HepG2 (cell line): ENCODE measurements around the gene TNS4. TPM values are rescaled to one million over a fixed set of nuclear protein-coding genes. Genes with fewer than 3 reads are reported as not detected.

Experiments used
- ARNT2 ChIP-seq: sonication (generic); formaldehyde crosslinking; IDR thresholded peaks from 2 replicates; pipeline ENCODE4 v1.8.0; 2022; ENCODE audit warnings: mild to moderate bottlenecking, low read depth, missing genetic modification reagents, moderate library complexity
- HDAC2 ChIP-seq: sonication (generic); formaldehyde crosslinking; IDR thresholded peaks from 2 replicates; pipeline ENCODE4 v1.4.0; 2020; ENCODE audit warnings: missing genetic modification reagents
- HNF4A ChIP-seq: sonication (generic); formaldehyde crosslinking; IDR thresholded peaks from 2 replicates; pipeline ENCODE4 v1.4.0; 2020; ENCODE audit warnings: missing genetic modification reagents
- IRF2 ChIP-seq: IDR thresholded peaks from 2 replicates; pipeline ENCODE4 v1.6.1; 2018; ENCODE audit warnings: missing genetic modification reagents, missing compliant biosample characterization
- PAF1 ChIP-seq: IDR thresholded peaks from 2 replicates; pipeline ENCODE4 v1.6.1; 2016; ENCODE audit warnings: missing genetic modification reagents, missing compliant biosample characterization
- XRCC5 ChIP-seq: fragments of 200-400 bp; formaldehyde crosslinking; optimal IDR thresholded peaks from 2 replicates; pipeline ENCODE3; 2017; ENCODE audit warnings: mild to moderate bottlenecking, low read length
- ZC3H4 ChIP-seq: sonication (generic); formaldehyde crosslinking; IDR thresholded peaks from 2 replicates; pipeline ENCODE4 v1.4.0; 2020; ENCODE audit warnings: missing genetic modification reagents, borderline replicate concordance
- ZNF256 ChIP-seq: sonication (generic); formaldehyde crosslinking; conservative IDR thresholded peaks from 2 replicates; pipeline ENCODE4 v1.4.0; 2020; ENCODE audit warnings: missing genetic modification reagents
- ZNF335 ChIP-seq: sonication (generic); formaldehyde crosslinking; IDR thresholded peaks from 2 replicates; pipeline ENCODE4 v1.4.0; 2020; ENCODE audit warnings: missing genetic modification reagents
- ZNF644 ChIP-seq: IDR thresholded peaks from 2 replicates; pipeline ENCODE4 v1.6.1; 2016; ENCODE audit warnings: low read depth
- ZZZ3 ChIP-seq: sonication (generic); formaldehyde crosslinking; IDR thresholded peaks from 2 replicates; pipeline ENCODE4 v1.4.0; 2020; ENCODE audit warnings: missing genetic modification reagents, mild to moderate bottlenecking, borderline replicate concordance
- polyA plus RNA-seq, 8 experiments: library from polyadenylated mRNA; depleted of rRNA in 3 of 8; stranded (reverse) in 7 of 8; unstranded in 1 of 8; fragments of >200 nt; fragmentation: Illumina TruSeq in 4 of 8; extraction: Trizol in 4 of 8; gene quantifications; 2 replicates each; pipeline versions ENCODE4 v1.2.1 to v1.2.3, GENCODE V29; 2011 to 2016; ENCODE audit warnings: low read depth in 4 of 8, missing spikeins in 1 of 8, mixed read lengths in 1 of 8; ENCODE audit not compliant: insufficient read depth in 1 of 8
- total RNA-seq, 5 experiments: library from RNA; depleted of rRNA; stranded (reverse); fragments of >200 nt; fragmentation: Illumina TruSeq; extraction: Trizol; gene quantifications; 2 replicates each; pipeline ENCODE4 v1.2.3, GENCODE V29; 2016; ENCODE audit warnings: low read depth in 1 of 5
- TF ChIP-seq, protein P1 (sequence below): IDR thresholded peaks from 2 replicates; pipeline ENCODE4 v1.6.1; 2018; ENCODE audit warnings: missing genetic modification reagents
- TF ChIP-seq, protein P2 (sequence below): sonication (generic); formaldehyde crosslinking; IDR thresholded peaks from 2 replicates; pipeline ENCODE4 v1.4.0; 2020; ENCODE audit warnings: missing genetic modification reagents, mild to moderate bottlenecking, borderline replicate concordance
- TF ChIP-seq, protein P3 (sequence below): sonication (generic); formaldehyde crosslinking; IDR thresholded peaks from 2 replicates; pipeline ENCODE4 v1.5.0; 2020; ENCODE audit warnings: missing genetic modification reagents
- TF ChIP-seq, protein P4 (sequence below): sonication (generic); formaldehyde crosslinking; IDR thresholded peaks from 2 replicates; pipeline ENCODE4 v1.4.0; 2020; ENCODE audit warnings: mild to moderate bottlenecking, missing genetic modification reagents

The TNS4 gene
- total and polyA plus RNA-seq, 2 of the 13 experiments (the other 11 are each of a cell fraction or from before 2014, with no cell fraction given) = 0.58 to 2.1 TPM

DNA sequence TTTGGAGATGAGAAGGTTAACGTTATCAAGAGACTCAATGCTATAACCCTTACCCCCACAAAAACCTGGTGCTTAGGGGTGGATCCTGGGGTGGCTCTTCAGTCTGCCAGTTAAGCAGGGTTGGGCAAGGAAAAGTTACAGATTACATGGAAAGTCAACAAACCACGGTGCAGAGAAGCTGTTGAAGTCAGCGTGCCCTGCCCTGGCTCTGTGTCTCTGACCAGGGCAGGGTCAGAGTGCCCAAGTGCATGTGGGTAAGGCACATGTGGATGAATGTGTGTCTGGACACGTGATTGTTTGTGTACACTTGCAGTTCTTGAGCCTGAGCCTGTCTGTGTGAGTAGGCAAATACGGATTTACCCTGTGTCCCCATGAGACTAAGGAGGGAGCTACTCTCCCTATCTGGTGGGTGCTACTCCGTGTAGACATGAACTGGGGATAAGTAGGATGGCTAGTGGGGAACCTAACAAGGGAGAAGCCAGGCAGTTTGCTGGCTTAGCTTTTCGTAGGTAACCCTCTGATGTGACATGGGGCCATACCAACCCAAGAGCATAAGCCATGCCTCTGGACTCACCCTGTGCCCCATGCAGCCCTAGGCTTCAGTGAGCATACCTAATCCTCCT is 52.7 kb downstream of the TNS4 start (continued):
- TF ChIP-seq ARNT2 (CRISPR knock-in tag) (no peak; the same call in 1 of the 2 replicates), HNF4A (CRISPR knock-in tag) (peak; percentile 92), ZC3H4 (0 out of 2 replicates have a peak, but pooled peaks have one; percentile 61), ZNF256 (peak; percentile 69; the same call in 1 of the 2 replicates), PAF1 (CRISPR knock-in tag) (no peak), ZNF335 (peak; percentile 83), XRCC5 (peak; percentile 52), ZZZ3 (CRISPR knock-in tag) (peak; percentile 33; the same call in 1 of the 2 replicates), IRF2 (CRISPR knock-in tag) (peak; percentile 91), ZNF644 (CRISPR knock-in tag) (peak; percentile 59; the same call in 1 of the 2 replicates), HDAC2 (CRISPR knock-in tag) (peak; percentile 97)
- TF ChIP-seq, protein P1, sequence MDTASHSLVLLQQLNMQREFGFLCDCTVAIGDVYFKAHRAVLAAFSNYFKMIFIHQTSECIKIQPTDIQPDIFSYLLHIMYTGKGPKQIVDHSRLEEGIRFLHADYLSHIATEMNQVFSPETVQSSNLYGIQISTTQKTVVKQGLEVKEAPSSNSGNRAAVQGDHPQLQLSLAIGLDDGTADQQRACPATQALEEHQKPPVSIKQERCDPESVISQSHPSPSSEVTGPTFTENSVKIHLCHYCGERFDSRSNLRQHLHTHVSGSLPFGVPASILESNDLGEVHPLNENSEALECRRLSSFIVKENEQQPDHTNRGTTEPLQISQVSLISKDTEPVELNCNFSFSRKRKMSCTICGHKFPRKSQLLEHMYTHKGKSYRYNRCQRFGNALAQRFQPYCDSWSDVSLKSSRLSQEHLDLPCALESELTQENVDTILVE = peak; percentile 84; the same call in 1 of the 2 replicates
- TF ChIP-seq, protein P2, sequence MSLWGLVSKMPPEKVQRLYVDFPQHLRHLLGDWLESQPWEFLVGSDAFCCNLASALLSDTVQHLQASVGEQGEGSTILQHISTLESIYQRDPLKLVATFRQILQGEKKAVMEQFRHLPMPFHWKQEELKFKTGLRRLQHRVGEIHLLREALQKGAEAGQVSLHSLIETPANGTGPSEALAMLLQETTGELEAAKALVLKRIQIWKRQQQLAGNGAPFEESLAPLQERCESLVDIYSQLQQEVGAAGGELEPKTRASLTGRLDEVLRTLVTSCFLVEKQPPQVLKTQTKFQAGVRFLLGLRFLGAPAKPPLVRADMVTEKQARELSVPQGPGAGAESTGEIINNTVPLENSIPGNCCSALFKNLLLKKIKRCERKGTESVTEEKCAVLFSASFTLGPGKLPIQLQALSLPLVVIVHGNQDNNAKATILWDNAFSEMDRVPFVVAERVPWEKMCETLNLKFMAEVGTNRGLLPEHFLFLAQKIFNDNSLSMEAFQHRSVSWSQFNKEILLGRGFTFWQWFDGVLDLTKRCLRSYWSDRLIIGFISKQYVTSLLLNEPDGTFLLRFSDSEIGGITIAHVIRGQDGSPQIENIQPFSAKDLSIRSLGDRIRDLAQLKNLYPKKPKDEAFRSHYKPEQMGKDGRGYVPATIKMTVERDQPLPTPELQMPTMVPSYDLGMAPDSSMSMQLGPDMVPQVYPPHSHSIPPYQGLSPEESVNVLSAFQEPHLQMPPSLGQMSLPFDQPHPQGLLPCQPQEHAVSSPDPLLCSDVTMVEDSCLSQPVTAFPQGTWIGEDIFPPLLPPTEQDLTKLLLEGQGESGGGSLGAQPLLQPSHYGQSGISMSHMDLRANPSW (CRISPR knock-in tag) = peak; percentile 92; the same call in 1 of the 2 replicates
- TF ChIP-seq, protein P3, sequence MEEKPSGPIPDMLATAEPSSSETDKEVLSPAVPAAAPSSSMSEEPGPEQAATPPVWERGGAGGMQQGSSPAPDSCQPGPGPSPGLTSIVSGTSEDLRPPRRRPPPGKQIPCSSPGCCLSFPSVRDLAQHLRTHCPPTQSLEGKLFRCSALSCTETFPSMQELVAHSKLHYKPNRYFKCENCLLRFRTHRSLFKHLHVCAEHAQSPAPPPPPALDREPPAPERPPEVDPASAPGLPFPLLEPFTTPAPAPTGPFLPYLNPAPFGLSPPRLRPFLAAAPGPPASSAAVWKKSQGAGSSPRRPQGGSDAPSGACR (CRISPR knock-in tag) = peak; percentile 76
- TF ChIP-seq, protein P4, sequence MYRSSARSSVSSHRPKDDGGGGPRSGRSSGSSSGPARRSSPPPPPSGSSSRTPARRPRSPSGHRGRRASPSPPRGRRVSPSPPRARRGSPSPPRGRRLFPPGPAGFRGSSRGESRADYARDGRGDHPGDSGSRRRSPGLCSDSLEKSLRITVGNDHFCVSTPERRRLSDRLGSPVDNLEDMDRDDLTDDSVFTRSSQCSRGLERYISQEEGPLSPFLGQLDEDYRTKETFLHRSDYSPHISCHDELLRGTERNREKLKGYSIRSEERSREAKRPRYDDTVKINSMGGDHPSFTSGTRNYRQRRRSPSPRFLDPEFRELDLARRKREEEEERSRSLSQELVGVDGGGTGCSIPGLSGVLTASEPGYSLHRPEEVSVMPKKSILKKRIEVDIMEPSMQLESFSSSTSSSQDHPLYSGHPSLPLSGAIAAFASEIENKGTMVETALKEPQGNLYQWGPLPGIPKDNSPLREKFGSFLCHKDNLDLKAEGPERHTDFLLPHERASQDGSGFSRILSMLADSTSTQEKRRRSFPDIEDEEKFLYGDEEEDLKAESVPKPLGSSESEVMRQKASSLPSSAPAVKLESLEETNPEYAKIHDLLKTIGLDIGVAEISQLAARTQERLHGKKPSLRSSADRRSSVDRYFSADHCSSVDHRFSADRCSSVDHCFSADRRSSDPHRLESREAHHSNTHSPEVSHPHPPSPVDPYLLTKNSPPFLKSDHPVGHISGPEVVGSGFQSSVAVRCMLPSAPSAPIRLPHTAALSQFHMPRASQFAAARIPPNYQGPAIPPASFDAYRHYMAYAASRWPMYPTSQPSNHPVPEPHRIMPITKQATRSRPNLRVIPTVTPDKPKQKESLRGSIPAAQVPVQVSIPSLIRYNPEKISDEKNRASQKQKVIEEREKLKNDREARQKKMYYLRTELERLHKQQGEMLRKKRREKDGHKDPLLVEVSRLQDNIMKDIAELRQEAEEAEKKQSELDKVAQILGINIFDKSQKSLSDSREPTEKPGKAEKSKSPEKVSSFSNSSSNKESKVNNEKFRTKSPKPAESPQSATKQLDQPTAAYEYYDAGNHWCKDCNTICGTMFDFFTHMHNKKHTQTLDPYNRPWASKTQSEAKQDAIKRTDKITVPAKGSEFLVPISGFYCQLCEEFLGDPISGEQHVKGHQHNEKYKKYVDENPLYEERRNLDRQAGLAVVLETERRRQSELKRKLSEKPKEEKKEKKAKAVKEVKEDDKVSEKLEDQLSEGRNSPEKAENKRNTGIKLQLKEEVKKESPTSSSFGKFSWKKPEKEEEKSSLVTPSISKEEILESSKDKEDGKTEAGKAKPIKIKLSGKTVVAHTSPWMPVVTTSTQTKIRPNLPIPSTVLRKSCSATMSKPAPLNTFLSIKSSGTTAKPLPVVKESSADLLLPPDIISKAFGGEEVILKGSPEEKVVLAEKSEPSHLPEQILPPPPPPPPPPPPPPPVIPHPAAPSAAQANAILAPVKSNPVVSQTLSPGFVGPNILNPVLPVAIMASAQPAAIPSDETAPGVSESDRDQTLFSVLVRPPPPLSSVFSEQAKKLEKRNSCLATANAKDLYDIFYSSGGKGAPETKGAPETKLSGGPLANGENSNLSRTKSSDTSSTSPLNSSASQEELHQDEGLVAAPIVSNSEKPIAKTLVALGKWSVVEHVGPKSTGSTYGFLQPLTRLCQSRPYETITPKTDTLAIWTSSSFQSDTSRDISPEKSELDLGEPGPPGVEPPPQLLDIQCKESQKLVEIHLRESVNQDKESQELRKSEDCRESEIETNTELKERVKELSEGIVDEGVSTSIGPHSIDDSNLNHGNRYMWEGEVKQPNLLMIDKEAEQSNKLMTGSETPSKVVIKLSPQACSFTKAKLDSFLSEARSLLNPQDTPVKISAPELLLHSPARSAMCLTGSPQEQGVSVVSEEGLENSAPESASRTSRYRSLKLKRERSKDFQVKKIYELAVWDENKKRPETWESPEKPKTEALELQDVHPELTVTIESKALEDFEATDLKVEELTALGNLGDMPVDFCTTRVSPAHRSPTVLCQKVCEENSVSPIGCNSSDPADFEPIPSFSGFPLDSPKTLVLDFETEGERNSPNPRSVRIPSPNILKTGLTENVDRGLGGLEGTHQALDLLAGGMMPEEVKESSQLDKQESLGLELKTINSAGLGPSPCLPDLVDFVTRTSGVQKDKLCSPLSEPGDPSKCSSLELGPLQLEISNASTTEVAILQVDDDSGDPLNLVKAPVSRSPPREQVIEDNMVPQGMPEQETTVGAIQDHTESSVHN = peak; percentile 72; the same call in 1 of the 2 replicates
